Posterior vena cava (tissue), 2 donors: ENCODE results near the gene SPG21. TPM values are rescaled to one million over a fixed set of nuclear protein-coding genes. Genes with fewer than 3 reads are reported as not detected.

Experiments
- DNase-seq: peaks from one replicate; pipeline ENCODE4 v3.0.0-alpha.2; 2020; ENCODE audit warnings: low spot score
- intact Hi-C, 2 donors: fragments of 100-400 bp; cut with DNase I; formaldehyde crosslinking; loops; one replicate each; pipeline versions ENCODE4 v1.14.1 to v1.14.2; 2022 to 2023
- total RNA-seq, 2 donors: library from RNA; stranded (reverse); fragmentation: NEBNext Ultra II Directional; extraction: Animal tissue kit (Norgen Biotek cat#: 25700); gene quantifications; one replicate each; pipeline ENCODE4 v1.2.1, GENCODE V29; 2021
- donor health status: DM: yes; HTN: yes; CAD: no.
- donor health status: DM: yes; HTN: yes; CAD: no.

Gene SPG21
- total RNA-seq, 2 donors from 2014 or later = 65.8 to 78.2 TPM

DNA sequence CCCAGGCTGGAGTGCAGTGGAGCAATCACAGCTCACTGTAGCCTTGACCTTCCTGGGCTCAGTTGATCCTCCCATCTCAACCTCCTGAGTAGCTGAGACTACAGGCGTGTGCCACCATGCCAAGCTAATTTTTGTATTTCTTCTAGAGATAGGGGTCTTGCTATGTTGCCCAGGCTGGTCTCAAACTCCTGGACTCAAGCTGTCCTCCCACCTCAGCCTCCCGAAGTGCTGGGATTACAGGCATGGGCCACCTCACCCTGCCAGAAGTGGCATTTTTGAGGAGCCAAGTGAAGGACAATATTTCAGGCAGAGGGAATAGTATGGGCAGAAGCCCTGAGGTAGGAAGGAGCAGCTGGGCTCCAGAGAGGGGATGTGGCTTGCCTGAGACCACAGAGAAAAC is 73.3 kb downstream of the SPG21 start:
- intact Hi-C loops = no loop called here

GRCh38 chr15:64915518-64916227 is 74.0 kb downstream of the SPG21 start:
- peak; percentile 74 for DNase-seq
- intact Hi-C loops = no loop called here

More for the DNA sequence above, 73.3 kb downstream of the SPG21 start:
- DNase-seq = no peak

Other genes with a start within 250 kb of the SPG21 start
- 1 to 10 TPM; 5.3 to 9.4 TPM for gene RBPMS2, start 214.3 kb downstream of the SPG21 start, total RNA-seq
- gene PIF1, start 164.3 kb downstream of the SPG21 start, total RNA-seq = 1 to 10 TPM in 1 of 2 donors, under 1 TPM in 1; 0.95 to 1.9 TPM
- gene PLEKHO2, start 148.0 kb downstream of the SPG21 start, total RNA-seq = 10 to 100 TPM; 40.9 to 50.1 TPM
- gene ANKDD1A, start 78.0 kb downstream of the SPG21 start, total RNA-seq = 10 to 100 TPM; 17.1 to 25.1 TPM
- gene MTFMT, start 39.7 kb upstream of the SPG21 start, total RNA-seq = 10 to 100 TPM; 14.9 to 20.0 TPM
- not detected for gene SLC51B, start 55.5 kb upstream of the SPG21 start, total RNA-seq
- 10 to 100 TPM; 82.4 to 93.9 TPM for gene RASL12, start 78.1 kb upstream of the SPG21 start, total RNA-seq
- gene KBTBD13, start 86.8 kb upstream of the SPG21 start, total RNA-seq = under 1 TPM; 0.37 to 0.57 TPM
- 1 to 10 TPM; 3.6 to 3.7 TPM for gene UBAP1L, start 125.3 kb upstream of the SPG21 start, total RNA-seq
- 10 to 100 TPM; 17.6 to 19.6 TPM for gene PDCD7, start 143.9 kb upstream of the SPG21 start, total RNA-seq
- 10 to 100 TPM; 28.9 to 34.8 TPM for gene CLPX, start 195.4 kb upstream of the SPG21 start, total RNA-seq
- 10 to 100 TPM in 1 of 2 donors, 1 to 10 TPM in 1; 9.6 to 43.4 TPM for gene CILP, start 221.6 kb upstream of the SPG21 start, total RNA-seq